A549 (cell line): ENCODE results near the gene GALT.

Experiments used
- CEBPB ChIP-seq, 2 experiments: fragments of >200 bp in 1 of 2; sonication (Bioruptor Twin) in 1 of 2; formaldehyde crosslinking in 1 of 2; IDR thresholded peaks; 2 replicates each; pipeline ENCODE4 v1.6.1; 2012 to 2016
- CHD2 ChIP-seq: fragments of 150-350 bp; IDR thresholded peaks from 2 replicates; pipeline ENCODE4 v1.6.1; 2014; ENCODE audit warnings: low read length; ENCODE audit not compliant: partially characterized antibody
- CTCF ChIP-seq: fragments of >200 bp; sonication (Bioruptor Twin); formaldehyde crosslinking; IDR thresholded peaks from 3 replicates; pipeline ENCODE4 v1.5.1; 2016
- EP300 ChIP-seq, 2 experiments: fragments of >200 bp; sonication (Bioruptor Twin); formaldehyde crosslinking; IDR thresholded peaks; 2 replicates in 1 of 2; 3 replicates in 1 of 2; pipeline ENCODE4 v1.6.1; 2016 to 2017
- FOSL2 ChIP-seq, 2 experiments: fragments of 450-650 bp in 1 of 2; fragments of >200 bp in 1 of 2; sonication (Bioruptor Twin) in 1 of 2; formaldehyde crosslinking; IDR thresholded peaks; 2 replicates each; pipeline versions ENCODE4 v1.5.0 to v1.6.1; 2016 to 2020; ENCODE audit warnings: mild to moderate bottlenecking in 1 of 2, moderate library complexity in 1 of 2
- HMGXB4 ChIP-seq: fragments of 250-450 bp; sonication (Bioruptor Pico); IDR thresholded peaks from 2 replicates; pipeline ENCODE4 v1.5.0; 2021; ENCODE audit warnings: mild to moderate bottlenecking, moderate library complexity, borderline replicate concordance
- JUN ChIP-seq, 2 experiments: fragments of >200 bp; sonication (Bioruptor Twin); formaldehyde crosslinking; IDR thresholded peaks; 2 replicates in 1 of 2; 3 replicates in 1 of 2; pipeline ENCODE4 v1.6.1; 2016 to 2017
- MAX ChIP-seq: IDR thresholded peaks from 2 replicates; pipeline ENCODE4 v1.6.1; 2012
- PBX3 ChIP-seq: IDR thresholded peaks from 2 replicates; pipeline ENCODE4 v1.6.1; 2012
- POLR2A ChIP-seq: IDR thresholded peaks from 2 replicates; pipeline ENCODE4 v1.6.1; 2012; ENCODE audit warnings: mild to moderate bottlenecking, low read length
- POLR2AphosphoS2 ChIP-seq: conservative IDR thresholded peaks from 2 replicates; pipeline ENCODE4 v1.6.1; 2012; ENCODE audit warnings: low read length, improper control_type of control experiment, inconsistent platforms
- RAD21 ChIP-seq, 2 experiments: fragments of >200 bp in 1 of 2; sonication (Bioruptor Twin) in 1 of 2; formaldehyde crosslinking in 1 of 2; IDR thresholded peaks in 1 of 2; conservative IDR thresholded peaks in 1 of 2; 2 replicates in 1 of 2; 3 replicates in 1 of 2; pipeline ENCODE4 v1.6.1; 2012 to 2018; ENCODE audit warnings: inconsistent platforms in 1 of 2
- REST ChIP-seq: fragments of 200-600 bp; sonication (generic); IDR thresholded peaks from 2 replicates; pipeline ENCODE4 v1.6.1; 2016; ENCODE audit warnings: antibody characterized with exemption, mild to moderate bottlenecking, moderate library complexity
- RFX5 ChIP-seq: fragments of 450-650 bp; IDR thresholded peaks from 2 replicates; pipeline ENCODE4 v1.7.1; 2014; ENCODE audit warnings: antibody characterized with exemption, mild to moderate bottlenecking, moderate library complexity

- no peak for TF ChIP-seq FOSL2 (IDR thresholded peaks at IDR 0.05)
- no peak for TF ChIP-seq FOSL2 (CRISPR knock-in tag; IDR thresholded peaks at IDR 0.05)
- no peak for TF ChIP-seq CEBPB (IDR thresholded peaks at IDR 0.05)
- TF ChIP-seq CTCF = no peak
- TF ChIP-seq REST = no peak
- no peak for TF ChIP-seq CHD2
- no peak for TF ChIP-seq HMGXB4 (CRISPR knock-in tag)
- no peak for TF ChIP-seq EP300 (IDR thresholded peaks at IDR 0.05)
- no peak for TF ChIP-seq RFX5
- TF ChIP-seq PBX3 = no peak
- TF ChIP-seq RAD21 (conservative IDR thresholded peaks at IDR 0.05 in 1 of 2, IDR thresholded peaks at IDR 0.05 in 1 of 2) = no peak
- no peak for TF ChIP-seq POLR2AphosphoS2
- no peak for TF ChIP-seq POLR2A
- TF ChIP-seq MAX = no peak
- no peak for TF ChIP-seq JUN (IDR thresholded peaks at IDR 0.05)
Observed at GRCh38 chr9:34671307-34671706, 24.8 kb downstream of the GALT start.
